GM12878 (cell line): ENCODE results near the gene PRMT1. TPM values are rescaled to one million over a fixed set of nuclear protein-coding genes. Genes with fewer than 3 reads are reported as not detected.

Source experiments
- ATAC-seq: fragments of 200-7000 bp; cut with Tn5 transposase; 3 replicates; pipeline ENCODE4 v1.9.1; 2020; ENCODE audit warnings: mild to moderate bottlenecking, moderate library complexity
- BruUV-seq: library from RNA; stranded (reverse); fragments of 400-500 nt; replicated peaks from 2 replicates; lab custom pipeline; 2021; lab: Mats Ljungman, UMichigan
- CTCF ChIA-PET: fragments of 300-600 bp; sonication (Branson Sonifier 250); formaldehyde crosslinking; extraction: SDS; loops from one replicate; lab custom pipeline; 2021; ENCODE audit warnings: inconsistent platforms; lab: Yijun Ruan, JAX
- POLR2A ChIA-PET: fragments of 350-600 bp; formaldehyde crosslinking; extraction: SDS; loops from one replicate; lab custom pipeline; 2021; ENCODE audit warnings: inconsistent platforms; lab: Charles Lee
- RAD21 ChIA-PET: fragments of 300-600 bp; sonication (Branson Sonifier 250); formaldehyde crosslinking; loops from one replicate; lab custom pipeline; 2023; ENCODE audit warnings: antibody characterized with exemption; ENCODE audit not compliant: unreplicated experiment; lab: Charles Lee
- SMC1A ChIA-PET: fragments of 300-600 bp; sonication (Branson Sonifier 250); formaldehyde crosslinking; loops from one replicate; lab custom pipeline; 2023; ENCODE audit not compliant: unreplicated experiment, uncharacterized antibody; lab: Charles Lee
- DNase-seq: peaks from one replicate; pipeline ENCODE4 v3.0.0-alpha.2; 2011; ENCODE audit warnings: low read depth, low spot score
- FAIRE-seq: peaks from 3 replicates; lab custom pipeline; 2011; peaks lifted over from hg19 to GRCh38; lab: Jason Lieb, UNC
- H2AFZ ChIP-seq: 2 replicates; pipeline ENCODE4 v1.6.0; 2011; ENCODE audit warnings: low read depth, low read length, control low read depth; ENCODE audit not compliant: control insufficient read depth
- H3K27ac ChIP-seq: 2 replicates; pipeline ENCODE4 v1.5.1; 2011; ENCODE audit warnings: control low read depth; ENCODE audit not compliant: control insufficient read depth, insufficient read depth
- H3K27me3 ChIP-seq, 2 experiments: replicated peaks in 1 of 2; 2 replicates each; pipeline versions ENCODE4 v1.6.0 to v1.6.1; 2011; ENCODE audit warnings: low read length in 1 of 2; ENCODE audit not compliant: control insufficient read depth in 2 of 2, insufficient read depth in 2 of 2
- H3K36me3 ChIP-seq, 2 experiments: 2 replicates each; pipeline ENCODE4 v1.5.1; 2011; ENCODE audit warnings: low read length in 1 of 2; ENCODE audit not compliant: control insufficient read depth in 2 of 2, insufficient read depth in 2 of 2
- H3K4me1 ChIP-seq: 2 replicates; pipeline ENCODE4 v1.6.1; 2011; ENCODE audit warnings: mild to moderate bottlenecking, low read length, moderate library complexity, mixed read lengths; ENCODE audit not compliant: control insufficient read depth, insufficient read depth
- H3K4me2 ChIP-seq: 2 replicates; pipeline ENCODE4 v1.6.0; 2011; ENCODE audit warnings: control low read depth; ENCODE audit not compliant: control insufficient read depth, insufficient read depth
- H3K4me3 ChIP-seq: fragments of 200-600 bp; sonication (generic); 2 replicates; pipeline ENCODE4 v1.5.1; 2016
- H3K79me2 ChIP-seq: 2 replicates; pipeline ENCODE4 v1.6.0; 2011; ENCODE audit warnings: low read length; ENCODE audit not compliant: control insufficient read depth, insufficient read depth
- H3K9ac ChIP-seq: 2 replicates; pipeline ENCODE4 v1.8.0; 2011; ENCODE audit warnings: low read length, control low read depth, mixed read lengths; ENCODE audit not compliant: control insufficient read depth, insufficient read depth
- H3K9me3 ChIP-seq: replicated peaks from 3 replicates; pipeline ENCODE4 v1.5.1; 2011; ENCODE audit warnings: mild to moderate bottlenecking, low read length; ENCODE audit not compliant: control insufficient read depth, insufficient read depth
- H4K20me1 ChIP-seq: 2 replicates; pipeline ENCODE4 v1.6.0; 2011; ENCODE audit not compliant: control insufficient read depth, insufficient read depth
- CREB1 ChIP-seq: IDR thresholded peaks from 2 replicates; pipeline ENCODE4 v1.6.1; 2012; ENCODE audit warnings: low read depth, mild to moderate bottlenecking, inconsistent platforms
- DPF2 ChIP-seq: fragments of 450-650 bp; IDR thresholded peaks from 2 replicates; pipeline ENCODE4 v1.6.1; 2017; ENCODE audit warnings: mild to moderate bottlenecking
- FOS ChIP-seq: IDR thresholded peaks from 3 replicates; pipeline ENCODE4 v1.6.1; 2011; ENCODE audit warnings: borderline replicate concordance; ENCODE audit not compliant: insufficient read length; ENCODE audit errors: extremely low read depth
- KDM1A ChIP-seq: fragments of 200-600 bp; sonication (generic); IDR thresholded peaks from 2 replicates; pipeline ENCODE4 v1.6.1; 2016; ENCODE audit warnings: borderline replicate concordance
- MTA3 ChIP-seq: IDR thresholded peaks from 2 replicates; pipeline ENCODE4 v1.6.1; 2012; ENCODE audit warnings: low read length, inconsistent platforms, borderline replicate concordance
- NBN ChIP-seq: fragments of 450-650 bp; IDR thresholded peaks from 2 replicates; pipeline ENCODE4 v1.6.1; 2016
- NFXL1 ChIP-seq: fragments of 450-650 bp; IDR thresholded peaks from 2 replicates; pipeline ENCODE4 v1.6.1; 2017; ENCODE audit warnings: antibody characterized with exemption, mild to moderate bottlenecking, borderline replicate concordance
- PML ChIP-seq: IDR thresholded peaks from 2 replicates; pipeline ENCODE4 v1.6.1; 2012; ENCODE audit warnings: low read length, inconsistent platforms
- TBL1XR1 ChIP-seq: IDR thresholded peaks from 2 replicates; pipeline ENCODE4 v1.6.1; 2012; ENCODE audit warnings: low read depth, low read length, improper control_type of control experiment
- YBX1 ChIP-seq: fragments of 450-650 bp; IDR thresholded peaks from 2 replicates; pipeline ENCODE4 v1.6.1; 2016; ENCODE audit warnings: antibody characterized with exemption
- ZNF217 ChIP-seq: fragments of 450-650 bp; IDR thresholded peaks from 2 replicates; pipeline ENCODE4 v1.6.1; 2017; ENCODE audit warnings: antibody characterized with exemption, mild to moderate bottlenecking
- ZNF24 ChIP-seq: fragments of 450-650 bp; IDR thresholded peaks from 2 replicates; pipeline ENCODE4 v1.6.1; 2017; ENCODE audit warnings: antibody characterized with exemption, mild to moderate bottlenecking
- WGBS: methylation state at CpG from one replicate; pipeline ENCODE4 v1.1.6; 2016; ENCODE audit warnings: low lambda C conversion rate; ENCODE audit not compliant: insufficient replicate concordance, insufficient coverage; ENCODE audit errors: missing lambda C conversion rate; 5-methylcytosine and 5-hydroxymethylcytosine counted together
- in situ Hi-C: fragments of 300-500 bp; cut with MboI; formaldehyde crosslinking; loops from 9 replicates; pipeline ENCODE4 v1.14.3; 2018; ENCODE audit warnings: mixed read lengths
- intact Hi-C: fragments of 100-400 bp; cut with micrococcal nuclease; formaldehyde crosslinking; loops from one replicate; pipeline ENCODE4 v1.14.2; 2022; ENCODE audit not compliant: unreplicated experiment
- polyA plus RNA-seq, 11 experiments: library from polyadenylated mRNA; depleted of rRNA in 4 of 11; unstranded in 6 of 11; stranded (reverse) in 5 of 11; fragments of >200 nt; fragmentation: Nextera tagmentation in 4 of 11; fragmentation: Illumina TruSeq in 1 of 11; extraction: Ambion mirVana in 4 of 11; extraction: Trizol in 1 of 11; gene quantifications; 1 replicate in 1 of 11; 2 replicates in 10 of 11; pipeline versions ENCODE4 v1.2.1 to v1.2.3, GENCODE V29; 2011 to 2016; ENCODE audit warnings: inconsistent platforms in 2 of 11, missing spikeins in 2 of 11, low read depth in 1 of 11
- total RNA-seq, 4 experiments: library from RNA; depleted of rRNA in 3 of 4; stranded (reverse); fragments of >200 nt in 3 of 4; fragmentation: Illumina TruSeq in 1 of 4; extraction: Trizol in 1 of 4; gene quantifications; 2 replicates each; pipeline versions ENCODE4 v1.2.1 to v1.2.3, GENCODE V29; 2013 to 2021

Gene PRMT1
- total and polyA plus RNA-seq, 10 of the 15 experiments (the other 5 are each of a cell fraction or from before 2014, with no cell fraction given) = 19.9 to 667 (median 444) TPM

GRCh38 chr19:49657493-49658138, 19.5 kb upstream of the PRMT1 start:
- DNase-seq (no peak), ATAC-seq (no peak), FAIRE-seq (no peak)
- BruUV-seq = no TSS peak
- H3K27me3 ChIP-seq = no peaks in the 10 kb centered on the region
- H4K20me1 ChIP-seq = no peaks in the 10 kb centered on the region; the same call in 1 of the 2 replicates
- ChIA-PET CTCF (interaction anchor here (0.5 kb wide), 1 partner anchor 17 kb away, joined by 3 read pairs; no protein-coding TSS in a partner anchor), POLR2A (interaction anchor here (0.6 kb wide), 1 partner anchor 16 kb away, joined by 3 read pairs; the partner anchor contains the start of gene SCAF1), RAD21 (no interaction called here), SMC1A (no interaction called here)
- no peak overlapping the region for H2AFZ ChIP-seq
- peaks cover 1% of the 10 kb centered on the region; the same call in 1 of the 2 replicates for H3K4me1 ChIP-seq
- TF ChIP-seq NFXL1 = no peak
- TF ChIP-seq MTA3 = no peak
- TF ChIP-seq CREB1 = no peak
- no peak for TF ChIP-seq KDM1A
- no peak for TF ChIP-seq ZNF24
- no peak for TF ChIP-seq DPF2
- TF ChIP-seq YBX1 = no peak
- no peak for TF ChIP-seq ZNF217
- TF ChIP-seq NBN = no peak
- TF ChIP-seq FOS = no peak
- no peak for TF ChIP-seq PML
- TF ChIP-seq TBL1XR1 = no peak
- intact Hi-C loops (no loop called here), in situ Hi-C loops (no loop called here)
- H3K79me2 ChIP-seq = peaks cover 1% of the 10 kb centered on the region; the same call in 1 of the 2 replicates
- H3K36me3 ChIP-seq = peaks cover 7 to 46% of the 10 kb centered on the region in 2 experiments
- no peak overlapping the region for H3K9ac ChIP-seq
- no peak overlapping the region for H3K4me3 ChIP-seq
- H3K4me2 ChIP-seq = no peak overlapping the region
- no peak overlapping the region for H3K27ac ChIP-seq
- H3K9me3 ChIP-seq = no peaks in the 10 kb centered on the region
- WGBS = 96% methylated on average over 22 of the region's 22 CpGs
